Subcutaneous abdominal adipose tissue (tissue), 5 donors: ENCODE results near the gene OPCML.

ENCODE experiments used
- H3K27ac ChIP-seq: one replicate; pipeline ENCODE4 v1.7.0; 2013; ENCODE audit warnings: low read depth, mild to moderate bottlenecking, inconsistent platforms, low read length, moderate library complexity
- H3K27me3 ChIP-seq, 5 donors: one replicate each; pipeline ENCODE4 v1.7.0; 2013; ENCODE audit warnings: low read length in 5 of 5, inconsistent platforms in 1 of 5; ENCODE audit not compliant: control insufficient read depth in 5 of 5, insufficient read depth in 4 of 5
- H3K36me3 ChIP-seq, 5 donors: one replicate each; pipeline ENCODE4 v1.7.0; 2013; ENCODE audit warnings: low read length in 5 of 5; ENCODE audit not compliant: control insufficient read depth in 5 of 5, insufficient read depth in 5 of 5
- H3K4me1 ChIP-seq, 5 donors: one replicate each; pipeline ENCODE4 v1.7.0; 2013; ENCODE audit warnings: low read length in 5 of 5, mild to moderate bottlenecking in 3 of 5, moderate library complexity in 1 of 5; ENCODE audit not compliant: control insufficient read depth in 5 of 5, insufficient read depth in 5 of 5
- H3K4me3 ChIP-seq, 5 donors: one replicate each; pipeline ENCODE4 v1.7.0; 2013; ENCODE audit warnings: low read length in 5 of 5, low read depth in 1 of 5
- H3K9ac ChIP-seq, 5 donors: one replicate each; pipeline ENCODE4 v1.7.0; 2013; ENCODE audit warnings: low read length in 5 of 5, mild to moderate bottlenecking in 4 of 5, moderate library complexity in 3 of 5
- H3K9me3 ChIP-seq, 5 donors: one replicate each; pipeline ENCODE4 v1.7.0; 2013; ENCODE audit warnings: low read length in 5 of 5; ENCODE audit not compliant: control insufficient read depth in 5 of 5
- donor health status: healthy.
- donor health status: healthy.
- donor health status: healthy.
- donor health status: healthy.
- donor health status: healthy.

The OPCML gene

DNA sequence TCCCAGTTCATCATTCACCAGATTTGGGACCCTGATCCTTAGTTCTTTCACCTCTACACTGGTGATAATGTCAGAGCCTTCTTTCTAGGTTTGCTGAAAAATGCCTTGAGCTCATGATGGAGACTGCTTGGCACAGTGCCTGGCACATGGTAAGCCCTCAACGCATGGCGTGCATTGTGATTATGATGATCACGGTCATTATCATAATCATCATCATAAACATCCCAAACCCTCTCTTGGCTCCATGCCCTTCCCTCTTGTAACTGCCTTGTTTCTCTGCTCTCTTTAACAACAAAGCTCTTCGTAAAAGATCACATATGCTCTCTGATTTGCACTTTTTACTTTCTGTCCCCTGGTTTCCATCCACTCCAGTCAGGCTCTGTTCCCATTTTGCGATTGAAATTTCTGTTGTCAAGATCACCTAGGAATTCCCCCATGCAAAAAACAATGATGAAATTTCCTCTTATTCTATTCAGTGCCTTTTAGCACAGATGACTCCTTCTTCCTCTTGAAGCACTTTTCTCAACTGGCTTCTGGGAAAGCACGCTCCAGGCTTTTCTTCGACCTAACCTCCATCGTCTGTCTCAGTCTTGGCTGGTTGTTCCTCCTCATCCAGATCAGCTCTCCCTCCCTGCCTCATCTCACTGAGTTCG is 479.1 kb downstream of the OPCML start:
- H3K27ac ChIP-seq: no peak overlapping the region
- H3K36me3 ChIP-seq: no peaks in the 10 kb centered on the region
- H3K4me1 ChIP-seq: peaks cover 0 to 15% (median 0%) of the 10 kb centered on the region in 5 donors
- H3K27me3 ChIP-seq: peaks cover 2 to 19% (median 3%) of the 10 kb centered on the region in 5 donors
- no peak overlapping the region for H3K9ac ChIP-seq
- H3K9me3 ChIP-seq: no peaks in the 10 kb centered on the region
- H3K4me3 ChIP-seq: no peak overlapping the region

DNA sequence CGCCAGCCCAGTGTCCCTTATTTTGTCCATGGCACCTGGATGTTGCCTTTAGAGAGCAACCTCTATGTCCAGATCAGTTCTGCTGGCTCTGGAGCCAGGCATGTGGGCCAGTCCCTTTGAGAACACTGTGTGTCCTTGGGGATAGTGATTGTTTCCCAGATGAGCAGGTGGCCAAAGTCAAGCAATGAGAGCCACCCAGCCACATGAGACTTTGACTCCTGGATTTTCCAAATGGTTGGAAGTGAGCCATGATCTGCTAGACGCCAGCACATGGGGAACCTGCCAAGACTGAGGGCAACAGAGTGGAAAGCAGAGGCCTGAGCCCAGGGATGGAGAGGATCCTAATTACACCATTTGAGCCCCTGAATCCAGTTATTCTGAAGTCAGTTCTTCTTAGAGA is 479.8 kb downstream of the OPCML start:
- H3K9ac ChIP-seq: no peak overlapping the region
- H3K9me3 ChIP-seq: no peaks in the 10 kb centered on the region
- H3K4me1 ChIP-seq: peaks cover 0 to 15% (median 0%) of the 10 kb centered on the region in 5 donors
- H3K36me3 ChIP-seq: no peaks in the 10 kb centered on the region
- no peak overlapping the region for H3K27ac ChIP-seq
- peaks cover 0 to 22% (median 7%) of the 10 kb centered on the region in 5 donors for H3K27me3 ChIP-seq
- no peak overlapping the region for H3K4me3 ChIP-seq

DNA sequence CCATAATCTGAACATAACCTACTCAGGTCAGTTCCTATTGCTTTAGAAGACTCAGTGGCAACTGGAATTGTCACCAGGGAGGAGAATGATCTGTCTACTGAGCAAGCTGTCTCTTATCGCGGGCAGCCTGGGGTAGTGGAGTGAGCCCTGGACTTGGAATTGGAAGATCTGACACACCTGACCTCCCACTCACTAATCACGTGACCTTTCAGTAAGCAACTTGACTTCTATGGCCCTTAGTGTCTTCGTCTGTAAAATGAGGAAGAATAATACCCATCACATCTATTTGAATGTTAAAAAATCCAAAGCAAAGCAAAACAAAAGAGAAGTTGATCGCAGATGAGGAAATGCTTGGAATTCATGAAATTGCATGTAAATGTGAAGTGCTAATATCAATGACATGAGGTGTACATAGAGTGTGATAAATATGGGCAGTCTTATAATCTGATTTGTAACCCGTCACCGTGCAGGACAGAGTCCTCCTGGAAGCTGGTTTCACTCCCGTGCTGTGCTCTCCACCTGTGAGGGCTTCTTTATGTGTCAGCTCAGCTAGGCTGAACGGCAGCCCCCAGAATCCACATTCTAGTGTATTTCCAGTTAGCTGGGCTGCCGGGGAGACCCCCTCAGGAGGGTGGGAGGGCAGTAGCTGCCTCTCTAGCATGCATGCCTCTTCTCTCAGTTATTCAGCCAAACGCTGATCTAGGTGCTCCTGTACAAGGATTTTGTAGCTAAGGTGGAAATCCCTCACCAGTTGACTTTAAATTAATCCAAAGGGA is 482.9 kb downstream of the OPCML start:
- Histone ChIP-seq H3K27me3 (peaks cover 0 to 30% (median 9%) of the 10 kb centered on the region in 5 donors), H3K4me3 (no peak overlapping the region)

DNA sequence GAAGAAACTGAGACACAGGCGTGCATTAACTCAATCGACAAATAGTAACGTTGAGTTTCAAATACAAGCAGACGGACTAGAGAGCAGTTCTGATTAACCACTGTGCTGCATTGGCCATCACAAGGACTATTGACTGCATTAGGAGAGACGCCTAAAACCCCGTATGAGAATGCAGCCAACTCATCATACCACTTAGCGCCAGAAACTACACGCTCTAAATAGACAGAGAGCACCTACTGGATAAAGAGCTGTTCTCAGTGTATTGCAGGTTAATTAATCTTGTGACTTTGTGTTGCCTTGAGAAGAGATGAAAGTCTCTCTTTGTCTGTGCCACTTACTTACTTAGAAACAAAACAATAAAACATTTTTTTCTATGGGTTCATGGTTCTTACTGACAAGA is 484.0 kb downstream of the OPCML start:
- Histone ChIP-seq H3K9ac (no peak overlapping the region), H3K27ac (no peak overlapping the region), H3K4me1 (peaks cover 0 to 7% (median 0%) of the 10 kb centered on the region in 5 donors), H3K36me3 (no peaks in the 10 kb centered on the region), H3K9me3 (no peaks in the 10 kb centered on the region), H3K4me3 (no peak overlapping the region), H3K27me3 (peaks cover 2 to 33% (median 13%) of the 10 kb centered on the region in 5 donors)

More for the DNA sequence above, 482.9 kb downstream of the OPCML start:
- no peak overlapping the region for H3K27ac ChIP-seq
- H3K9me3 ChIP-seq: no peaks in the 10 kb centered on the region
- H3K4me1 ChIP-seq: peaks cover 0 to 15% (median 0%) of the 10 kb centered on the region in 5 donors
- no peaks in the 10 kb centered on the region for H3K36me3 ChIP-seq
- no peak overlapping the region for H3K9ac ChIP-seq

DNA sequence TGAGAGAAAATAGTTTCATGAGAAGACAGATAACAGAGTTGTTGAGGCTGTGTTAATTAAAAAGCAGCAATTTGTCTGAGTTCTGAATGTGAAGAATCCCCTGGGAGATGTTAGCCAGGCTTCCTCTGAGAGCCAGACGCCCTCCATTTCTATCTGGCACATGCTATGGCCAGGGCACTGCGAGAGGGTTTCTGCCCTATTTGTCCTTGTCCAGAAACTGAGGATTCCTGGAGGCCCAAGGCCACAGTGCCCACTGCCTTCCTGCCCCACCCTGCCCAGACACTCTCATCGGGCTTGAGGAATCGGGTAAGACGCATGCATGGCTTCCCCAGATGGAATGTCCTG is 484.6 kb downstream of the OPCML start:
- no peaks in the 10 kb centered on the region for H3K36me3 ChIP-seq
- H3K27ac ChIP-seq: no peak overlapping the region
- no peaks in the 10 kb centered on the region for H3K9me3 ChIP-seq
- H3K4me3 ChIP-seq: no peak overlapping the region
- peaks cover 6 to 33% (median 16%) of the 10 kb centered on the region in 5 donors for H3K27me3 ChIP-seq
- no peak overlapping the region for H3K9ac ChIP-seq
- H3K4me1 ChIP-seq: peaks cover 0 to 2% (median 0%) of the 10 kb centered on the region in 5 donors

DNA sequence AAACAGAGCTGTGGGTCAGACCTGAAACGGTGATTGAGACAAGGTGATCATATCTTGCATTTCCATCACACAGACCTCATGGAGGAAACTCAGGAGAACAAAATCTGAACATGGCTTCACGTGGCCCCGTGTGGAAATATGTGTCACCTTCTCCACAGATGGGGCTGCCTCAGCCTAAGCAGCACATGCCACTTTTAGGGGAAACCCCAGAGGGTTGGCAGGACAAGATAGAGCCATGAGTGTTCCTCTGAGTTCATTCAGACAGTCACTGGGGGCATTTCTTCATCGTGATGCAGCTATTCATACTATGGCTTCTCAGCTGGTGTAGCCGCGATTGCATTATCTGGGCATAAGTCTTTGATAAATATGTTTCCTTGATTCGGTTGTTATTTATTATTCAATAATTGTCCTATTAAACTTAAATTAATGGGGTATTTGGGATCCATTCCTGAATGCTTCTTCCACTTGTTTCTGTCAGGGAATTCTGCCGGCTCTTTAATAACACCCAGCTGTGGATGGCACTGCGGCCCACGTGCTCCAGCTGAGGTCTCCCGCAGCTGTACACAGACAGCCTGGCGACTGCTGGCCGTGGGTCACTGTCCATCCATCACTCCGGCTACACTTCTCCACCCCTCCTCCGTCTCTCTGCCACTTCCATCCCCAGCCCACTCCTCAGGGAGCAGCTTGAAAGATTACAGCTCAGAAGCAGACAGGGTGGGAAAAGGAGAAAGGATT is 485.1 kb downstream of the OPCML start:
- no peak overlapping the region for H3K4me3 ChIP-seq
- H3K9me3 ChIP-seq: no peaks in the 10 kb centered on the region
- no peak overlapping the region for H3K9ac ChIP-seq
- H3K27ac ChIP-seq: no peak overlapping the region
- peaks cover 6 to 37% (median 21%) of the 10 kb centered on the region in 5 donors for H3K27me3 ChIP-seq
- H3K36me3 ChIP-seq: no peaks in the 10 kb centered on the region
- H3K4me1 ChIP-seq: no peaks in the 10 kb centered on the region

DNA sequence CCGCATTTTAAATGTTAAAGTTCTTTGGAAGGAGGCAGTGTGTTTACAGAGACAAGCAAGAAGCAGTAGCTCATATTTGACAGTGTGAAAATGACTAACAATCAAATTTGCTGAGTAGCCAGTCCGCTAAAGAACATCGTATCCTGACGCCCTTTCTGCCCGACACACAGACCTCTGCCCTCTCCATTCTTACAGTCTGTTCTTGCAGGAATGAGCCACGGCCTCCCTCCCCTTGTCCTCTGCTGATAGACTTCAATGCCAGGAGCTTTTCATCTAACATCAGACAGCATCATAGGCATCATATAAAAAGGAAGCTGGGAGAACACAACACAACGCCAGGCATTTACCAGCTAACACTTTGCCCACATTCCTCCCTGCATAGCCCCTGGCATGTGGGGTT is 486.0 kb downstream of the OPCML start:
- H3K4me1 ChIP-seq: no peaks in the 10 kb centered on the region
- H3K27ac ChIP-seq: no peak overlapping the region
- H3K9ac ChIP-seq: no peak overlapping the region
- H3K27me3 ChIP-seq: peaks cover 6 to 34% (median 26%) of the 10 kb centered on the region in 5 donors
- H3K9me3 ChIP-seq: no peaks in the 10 kb centered on the region
- no peak overlapping the region for H3K4me3 ChIP-seq
- no peaks in the 10 kb centered on the region for H3K36me3 ChIP-seq

DNA sequence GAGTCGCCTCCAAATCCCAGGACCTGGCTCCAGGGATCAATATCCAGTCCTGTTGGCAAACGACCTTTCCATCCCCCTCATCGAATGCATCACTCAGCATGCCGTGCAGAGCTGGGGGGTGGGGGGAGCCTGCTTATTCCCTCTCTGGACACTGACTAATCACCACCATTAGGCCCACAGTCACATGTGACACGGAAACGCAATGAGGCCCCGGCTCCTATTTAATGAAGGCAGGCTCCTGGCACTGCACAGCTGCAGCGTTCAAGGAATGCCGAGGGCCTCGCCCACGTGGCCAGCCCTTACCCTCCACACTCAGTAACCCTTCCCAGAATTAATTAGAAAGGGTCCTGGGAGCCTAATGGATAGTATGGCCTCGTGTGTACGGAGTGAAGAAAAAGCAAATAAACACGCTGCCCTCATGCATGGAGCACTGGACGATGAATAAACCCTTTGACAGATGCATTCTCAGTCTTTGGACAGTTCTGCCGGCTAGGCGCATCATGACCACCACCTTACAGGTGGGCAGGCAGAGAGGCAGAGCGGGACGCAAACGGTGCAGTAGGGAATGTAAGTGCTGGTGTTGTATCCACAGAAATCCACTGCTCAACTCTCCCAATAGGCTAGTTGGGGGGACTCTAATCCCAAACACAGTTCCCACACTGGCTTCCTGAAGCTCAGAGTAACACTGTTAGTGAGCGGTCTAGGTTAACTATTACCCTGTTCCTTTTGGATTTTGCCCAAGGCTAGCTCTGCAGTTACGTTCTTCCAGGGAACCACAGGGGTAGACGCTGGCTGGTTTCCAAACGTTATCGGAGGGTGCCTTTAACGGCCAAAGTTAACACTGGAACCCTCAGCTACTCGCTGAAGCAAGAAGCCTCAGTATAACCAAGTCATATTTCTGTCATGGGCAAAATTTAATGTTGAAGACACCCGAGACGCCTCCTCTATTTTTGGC is 490.1 kb downstream of the OPCML start:
- Histone ChIP-seq H3K9ac (no peak overlapping the region), H3K27ac (no peak overlapping the region), H3K9me3 (no peaks in the 10 kb centered on the region), H3K36me3 (no peaks in the 10 kb centered on the region), H3K4me3 (no peak overlapping the region), H3K27me3 (peaks cover 6 to 23% (median 16%) of the 10 kb centered on the region in 5 donors), H3K4me1 (no peaks in the 10 kb centered on the region)

DNA sequence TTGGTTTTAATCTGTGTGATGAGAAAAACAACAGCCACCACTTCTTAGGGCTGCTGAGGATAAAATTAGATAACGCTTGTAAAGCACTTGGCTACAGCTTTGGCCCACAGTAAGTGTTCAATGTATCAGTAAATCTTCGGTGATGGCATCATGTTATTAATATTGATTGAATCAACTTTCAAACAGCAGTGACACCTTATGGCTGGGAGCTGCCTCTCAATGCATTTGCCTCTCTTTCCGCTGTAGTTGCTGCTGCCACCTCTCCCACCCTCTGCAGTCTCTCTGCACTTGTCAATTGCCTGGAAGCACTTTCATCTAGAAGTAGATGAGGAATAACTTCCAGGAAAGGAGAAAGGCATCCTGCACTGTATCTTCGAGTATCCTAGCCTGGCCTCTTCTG is 491.1 kb downstream of the OPCML start:
- H3K9me3 ChIP-seq: no peaks in the 10 kb centered on the region
- H3K4me3 ChIP-seq: no peak overlapping the region
- H3K36me3 ChIP-seq: no peaks in the 10 kb centered on the region
- H3K27me3 ChIP-seq: peaks cover 6 to 21% (median 16%) of the 10 kb centered on the region in 5 donors
- H3K27ac ChIP-seq: no peak overlapping the region
- H3K4me1 ChIP-seq: no peaks in the 10 kb centered on the region
- H3K9ac ChIP-seq: no peak overlapping the region
